Measurements from ENCODE around the gene SELENOS. TPM values are rescaled to one million over a fixed set of nuclear protein-coding genes. Genes with fewer than 3 reads are reported as not detected.

The SELENOS gene
- total RNA-seq, 4 donors from 2014 or later = 47.3 to 75.4 (median 59.8) TPM

DNA sequence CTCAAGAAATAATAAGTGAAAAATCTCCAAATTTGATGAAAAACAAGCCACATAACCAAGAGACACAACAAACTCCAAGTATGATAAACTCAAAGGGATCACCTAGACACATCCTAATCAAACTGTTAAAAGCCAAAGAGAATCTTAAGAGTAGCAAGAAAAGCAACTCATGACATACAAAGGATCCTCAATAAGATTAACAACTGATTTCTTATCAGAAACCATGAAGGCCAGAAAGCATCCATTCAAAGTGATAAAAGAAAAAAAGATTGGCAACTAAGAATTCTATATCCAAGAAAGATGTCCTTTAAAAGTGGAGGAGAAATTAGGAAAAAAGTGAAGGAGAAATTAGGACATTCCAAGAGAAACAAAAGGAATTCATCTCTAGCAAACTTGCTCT is 49.0 kb downstream of the SELENOS start:
- Histone ChIP-seq H3K4me1 (peaks cover 8 to 31% (median 24%) of the 10 kb centered on the region in 4 donors), H3K27ac (replicated peaks in 1 of 4) (no peak overlapping the region), H3K27me3 (no peaks in the 10 kb centered on the region), H3K4me3 (no peak overlapping the region), H3K9me3 (peaks cover 0 to 9% (median 0%) of the 10 kb centered on the region in 4 donors), H3K36me3 (peaks cover 0 to 7% (median 2%) of the 10 kb centered on the region in 4 donors)
- intact Hi-C loops (cut with DNase I) = no loop called here
- no peak for DNase-seq (ENCODE audit: extremely low spot score)
- TF ChIP-seq, protein P1, sequence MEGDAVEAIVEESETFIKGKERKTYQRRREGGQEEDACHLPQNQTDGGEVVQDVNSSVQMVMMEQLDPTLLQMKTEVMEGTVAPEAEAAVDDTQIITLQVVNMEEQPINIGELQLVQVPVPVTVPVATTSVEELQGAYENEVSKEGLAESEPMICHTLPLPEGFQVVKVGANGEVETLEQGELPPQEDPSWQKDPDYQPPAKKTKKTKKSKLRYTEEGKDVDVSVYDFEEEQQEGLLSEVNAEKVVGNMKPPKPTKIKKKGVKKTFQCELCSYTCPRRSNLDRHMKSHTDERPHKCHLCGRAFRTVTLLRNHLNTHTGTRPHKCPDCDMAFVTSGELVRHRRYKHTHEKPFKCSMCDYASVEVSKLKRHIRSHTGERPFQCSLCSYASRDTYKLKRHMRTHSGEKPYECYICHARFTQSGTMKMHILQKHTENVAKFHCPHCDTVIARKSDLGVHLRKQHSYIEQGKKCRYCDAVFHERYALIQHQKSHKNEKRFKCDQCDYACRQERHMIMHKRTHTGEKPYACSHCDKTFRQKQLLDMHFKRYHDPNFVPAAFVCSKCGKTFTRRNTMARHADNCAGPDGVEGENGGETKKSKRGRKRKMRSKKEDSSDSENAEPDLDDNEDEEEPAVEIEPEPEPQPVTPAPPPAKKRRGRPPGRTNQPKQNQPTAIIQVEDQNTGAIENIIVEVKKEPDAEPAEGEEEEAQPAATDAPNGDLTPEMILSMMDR (IDR thresholded peaks at IDR 0.05) = no peak
- TF ChIP-seq EP300 (IDR thresholded peaks at IDR 0.05) (no peak), POLR2AphosphoS5 (IDR thresholded peaks at IDR 0.05) (no peak), POLR2A (IDR thresholded peaks at IDR 0.05; ENCODE audit: low read depth) (no peak)

- Histone ChIP-seq H3K4me1 (peaks cover 9 to 41% (median 31%) of the 10 kb centered on the region in 4 donors), H3K27me3 (no peaks in the 10 kb centered on the region), H3K4me3 (no peak overlapping the region), H3K27ac (replicated peaks in 1 of 4) (no peak overlapping the region), H3K36me3 (peaks cover 0 to 4% (median 0%) of the 10 kb centered on the region in 4 donors), H3K9me3 (peaks cover 0 to 9% (median 0%) of the 10 kb centered on the region in 4 donors)
- TF ChIP-seq POLR2AphosphoS5 (IDR thresholded peaks at IDR 0.05) = no peak
- TF ChIP-seq, protein P1 (IDR thresholded peaks at IDR 0.05) = no peak
- TF ChIP-seq POLR2A (IDR thresholded peaks at IDR 0.05; ENCODE audit: low read depth) = no peak
- TF ChIP-seq EP300 (IDR thresholded peaks at IDR 0.05) = no peak
- 85% methylated on average over 5 of the region's 5 CpGs for WGBS
- DNase-seq (ENCODE audit: extremely low spot score) = no peak
- intact Hi-C loops (cut with DNase I) = no loop called here
These were observed 51.6 kb downstream of the SELENOS start for GRCh38 chr15:101225658-101226057.

Other genes with a start within 250 kb of the SELENOS start
- gene CHSY1, start 25.4 kb downstream of the SELENOS start, total RNA-seq = 10 to 100 TPM; 13.3 to 31.6 (median 19.6) TPM
- gene SNRPA1, start 17.8 kb upstream of the SELENOS start, total RNA-seq = 10 to 100 TPM; 19.9 to 35.7 (median 25.2) TPM
- 10 to 100 TPM; 13.6 to 24.1 (median 15.3) TPM for gene PCSK6, start 212.2 kb upstream of the SELENOS start, total RNA-seq

All from esophagus muscularis mucosa (tissue), 4 donors.